Measurements from ENCODE around the gene TMX2. TPM values are rescaled to one million over a fixed set of nuclear protein-coding genes. Genes with fewer than 3 reads are reported as not detected.

Gene TMX2
- total and polyA plus RNA-seq, 9 of the 15 experiments (the other 6 are each of a cell fraction or from before 2014, with no cell fraction given) = 176 to 433 (median 227) TPM

DNA sequence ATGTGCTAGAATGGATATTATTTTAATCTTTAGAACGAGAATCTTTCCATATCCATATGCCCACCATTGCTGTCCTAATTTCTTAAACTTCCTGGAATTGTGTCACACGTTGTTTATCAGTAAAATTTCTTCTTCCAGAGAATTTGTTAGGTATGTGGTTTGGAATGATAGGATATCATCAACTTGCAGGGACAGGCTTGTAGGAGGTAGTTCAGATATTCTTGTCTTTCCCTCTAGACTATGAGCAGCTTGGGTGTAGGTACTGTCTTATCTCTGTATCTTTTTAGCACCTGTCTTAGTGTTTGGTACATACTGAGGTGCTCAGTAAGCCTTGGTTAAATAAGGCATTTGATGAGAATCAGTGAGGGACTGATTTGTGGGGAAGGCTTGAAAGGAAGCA lies 52.6 kb downstream of the TMX2 start:
- Histone ChIP-seq H3K4me2 (ENCODE audit: insufficient read depth, low read length) (peak overlapping the region; percentile 79), H3K36me3 (ENCODE audit: control insufficient read depth, insufficient read depth, low read length) (peaks cover 9% of the 10 kb centered on the region; the same call in 2 of the 3 replicates), H3K4me1 (replicated peaks in 1 of 2; ENCODE audit: control insufficient read depth in 2 of 2, insufficient read depth in 2 of 2, low read length in 2 of 2) (peaks cover 7 to 22% of the 10 kb centered on the region in 2 experiments; a peak in 4 of 5 replicates), H2AFZ (ENCODE audit: low read depth, low read length) (no peak overlapping the region), H4K20me1 (replicated peaks; ENCODE audit: control insufficient read depth, insufficient read depth, low read length) (peaks cover 7% of the 10 kb centered on the region), H3K4me3 (peak overlapping the region; percentile 62; the same call in 1 of the 2 replicates), H3K27me3 (ENCODE audit: control insufficient read depth in 2 of 2, insufficient read depth in 2 of 2, low read length in 2 of 2) (no peaks in the 10 kb centered on the region), H3K27ac (ENCODE audit: extremely low read depth, low read depth, low read length) (peak overlapping the region; percentile 11; the same call in 2 of the 3 replicates), H3K79me2 (ENCODE audit: control insufficient read depth, insufficient read depth, low read length) (peaks cover 78% of the 10 kb centered on the region), H3K9ac (ENCODE audit: insufficient read depth in 1 of 2, low read depth in 2 of 2, low read length in 2 of 2) (peak overlapping the region in 1 of 2 experiments; percentile 9; a peak in 1 of 4 replicates), H3K9me3 (replicated peaks; ENCODE audit: control insufficient read depth, insufficient read depth, low read depth, low read length) (no peaks in the 10 kb centered on the region), H3K9me1 (ENCODE audit: control insufficient read depth, insufficient read depth, low read length) (no peaks in the 10 kb centered on the region)
- WGBS (ENCODE audit: insufficient coverage, low coverage, missing lambda C conversion rate) = 0% methylated on average over 2 of the region's 2 CpGs
- POLR2A ChIA-PET = interaction anchor here (1.2 to 6.2 kb wide), 5 partner anchors 8 to 35 kb away, joined by 3 to 88 read pairs (median 7); partner anchors contain the start of gene SELENOH
- FAIRE-seq (no peak), DNase-seq (ENCODE audit: extremely low read depth in 1 of 4, low spot score in 3 of 4) (peak; percentile 42 to 62 (median 55)), ATAC-seq (peak; percentile 9; the same call in 1 of the 3 replicates)
- intact Hi-C loops (cut with micrococcal nuclease) = loop anchor here (5.0 kb wide), 1 partner anchor 32 kb away; no protein-coding TSS in a partner anchor
- BruUV-seq (replicated peaks) = no TSS peak
- CTCF ChIA-PET (ENCODE audit: low intra/inter-chr PET ratio) = no interaction called here
- in situ Hi-C loops (cut with MboI) = no loop called here
- peak; percentile 79 for TF ChIP-seq MTA2 (IDR thresholded peaks at IDR 0.05; ENCODE audit: low read depth)
- TF ChIP-seq RHOXF2B (CRISPR knock-in tag; conservative IDR thresholded peaks at IDR 0.05) = no peak
- TF ChIP-seq, protein P1, sequence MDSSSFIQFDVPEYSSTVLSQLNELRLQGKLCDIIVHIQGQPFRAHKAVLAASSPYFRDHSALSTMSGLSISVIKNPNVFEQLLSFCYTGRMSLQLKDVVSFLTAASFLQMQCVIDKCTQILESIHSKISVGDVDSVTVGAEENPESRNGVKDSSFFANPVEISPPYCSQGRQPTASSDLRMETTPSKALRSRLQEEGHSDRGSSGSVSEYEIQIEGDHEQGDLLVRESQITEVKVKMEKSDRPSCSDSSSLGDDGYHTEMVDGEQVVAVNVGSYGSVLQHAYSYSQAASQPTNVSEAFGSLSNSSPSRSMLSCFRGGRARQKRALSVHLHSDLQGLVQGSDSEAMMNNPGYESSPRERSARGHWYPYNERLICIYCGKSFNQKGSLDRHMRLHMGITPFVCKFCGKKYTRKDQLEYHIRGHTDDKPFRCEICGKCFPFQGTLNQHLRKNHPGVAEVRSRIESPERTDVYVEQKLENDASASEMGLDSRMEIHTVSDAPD (CRISPR knock-in tag; IDR thresholded peaks at IDR 0.05) = no peak
- TF ChIP-seq CTBP1 (IDR thresholded peaks at IDR 0.05; ENCODE audit: borderline replicate concordance) = peak; percentile 80; the same call in 1 of the 2 replicates
- no peak for TF ChIP-seq IRF9 (tag; IDR thresholded peaks at IDR 0.05)
- no peak for TF ChIP-seq ZNF79 (CRISPR knock-in tag; IDR thresholded peaks at IDR 0.05; ENCODE audit: low read depth)
- TF ChIP-seq, protein P2, sequence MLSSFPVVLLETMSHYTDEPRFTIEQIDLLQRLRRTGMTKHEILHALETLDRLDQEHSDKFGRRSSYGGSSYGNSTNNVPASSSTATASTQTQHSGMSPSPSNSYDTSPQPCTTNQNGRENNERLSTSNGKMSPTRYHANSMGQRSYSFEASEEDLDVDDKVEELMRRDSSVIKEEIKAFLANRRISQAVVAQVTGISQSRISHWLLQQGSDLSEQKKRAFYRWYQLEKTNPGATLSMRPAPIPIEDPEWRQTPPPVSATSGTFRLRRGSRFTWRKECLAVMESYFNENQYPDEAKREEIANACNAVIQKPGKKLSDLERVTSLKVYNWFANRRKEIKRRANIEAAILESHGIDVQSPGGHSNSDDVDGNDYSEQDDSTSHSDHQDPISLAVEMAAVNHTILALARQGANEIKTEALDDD (IDR thresholded peaks at IDR 0.05) = no peak
- TF ChIP-seq TFAM (CRISPR knock-in tag; conservative IDR thresholded peaks at IDR 0.05) = no peak
- TF ChIP-seq NUFIP1 (IDR thresholded peaks at IDR 0.05; ENCODE audit: partially characterized antibody) = no peak
- TF ChIP-seq SETDB1 (IDR thresholded peaks at IDR 0.05; ENCODE audit: low read length) = no peak
- TF ChIP-seq ZNF165 (CRISPR knock-in tag; IDR thresholded peaks at IDR 0.05; ENCODE audit: borderline replicate concordance) = no peak
- TF ChIP-seq PHF21A (IDR thresholded peaks at IDR 0.05; ENCODE audit: borderline replicate concordance, low read depth) = no peak
- TF ChIP-seq CXXC5 (CRISPR knock-in tag; IDR thresholded peaks at IDR 0.05) = no peak
- TF ChIP-seq GTF2F1 (IDR thresholded peaks at IDR 0.05; ENCODE audit: low read depth, low read length) = no peak
- peak; percentile 58 for TF ChIP-seq NFIC (IDR thresholded peaks at IDR 0.05)
- TF ChIP-seq HDAC1 (IDR thresholded peaks at IDR 0.05) = peak in 1 of 2 experiments; percentile 29; a peak in 1 of 4 replicates
- 0 out of 2 replicates have a peak, but pooled peaks have one; percentile 29 for TF ChIP-seq SP1 (CRISPR knock-in tag; IDR thresholded peaks at IDR 0.05)
- peak; percentile 60 for TF ChIP-seq DPF2 (IDR thresholded peaks at IDR 0.05)
- TF ChIP-seq SNRNP70 (optimal IDR thresholded peaks at IDR 0.05; ENCODE audit: low read depth, low read length) = no peak
- TF ChIP-seq DIDO1 (tag; IDR thresholded peaks at IDR 0.05; ENCODE audit: low read depth) = no peak
- no peak for TF ChIP-seq ZNF507 (tag; conservative IDR thresholded peaks at IDR 0.05)
- TF ChIP-seq ARID2 (IDR thresholded peaks at IDR 0.05) = no peak
- no peak for TF ChIP-seq NFIX (CRISPR knock-in tag; IDR thresholded peaks at IDR 0.05; ENCODE audit: low read depth)
